Measurements from ENCODE around the gene RAPGEFL1. TPM values are rescaled to one million over a fixed set of nuclear protein-coding genes. Genes with fewer than 3 reads are reported as not detected.

RAPGEFL1 gene
- total and polyA plus RNA-seq, 2 of the 8 experiments (the other 6 are each of a cell fraction or from before 2014, with no cell fraction given) = 20.0 to 20.2 TPM

GRCh38 chr17:40167685-40168261 lies 9.5 kb upstream of the RAPGEFL1 start (continued):
- no peak for TF ChIP-seq CHD7 (IDR thresholded peaks at IDR 0.05; ENCODE audit: insufficient replicate concordance, low read length)
- no peak for TF ChIP-seq YY1 (IDR thresholded peaks at IDR 0.05; ENCODE audit: low read depth, low read length)
- no peak for TF ChIP-seq HDAC6 (IDR thresholded peaks at IDR 0.05; ENCODE audit: low read depth, low read length)
- TF ChIP-seq SRF (IDR thresholded peaks at IDR 0.05; ENCODE audit: low read depth, low read length) = no peak
- no peak for TF ChIP-seq TCF12 (IDR thresholded peaks at IDR 0.05; ENCODE audit: low read depth, low read length)
- TF ChIP-seq NRF1 (IDR thresholded peaks at IDR 0.05; ENCODE audit: low read depth, low read length) = no peak
- TF ChIP-seq JUN (IDR thresholded peaks at IDR 0.05; ENCODE audit: low read depth, low read length) = no peak
- TF ChIP-seq EGR1 (IDR thresholded peaks at IDR 0.05; ENCODE audit: borderline replicate concordance, low read depth, low read length) = no peak
- no peak for TF ChIP-seq CTBP2 (IDR thresholded peaks at IDR 0.05; ENCODE audit: borderline replicate concordance, insufficient read depth, insufficient read length, low read length)
- TF ChIP-seq, protein P1, sequence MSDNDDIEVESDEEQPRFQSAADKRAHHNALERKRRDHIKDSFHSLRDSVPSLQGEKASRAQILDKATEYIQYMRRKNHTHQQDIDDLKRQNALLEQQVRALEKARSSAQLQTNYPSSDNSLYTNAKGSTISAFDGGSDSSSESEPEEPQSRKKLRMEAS (IDR thresholded peaks at IDR 0.05) = no peak
- no peak for TF ChIP-seq HDAC2 (IDR thresholded peaks at IDR 0.05; ENCODE audit: borderline replicate concordance in 1 of 2, low read depth in 2 of 2, low read length in 2 of 2)

Measured in H1 (cell line).